Measurements from ENCODE around the gene CHD1.

CHD1 gene

GRCh38 chr5:98805070-98805469 lies 123.7 kb downstream of the CHD1 start:
- DNase-seq (ENCODE audit: low read depth): no peak

DNA sequence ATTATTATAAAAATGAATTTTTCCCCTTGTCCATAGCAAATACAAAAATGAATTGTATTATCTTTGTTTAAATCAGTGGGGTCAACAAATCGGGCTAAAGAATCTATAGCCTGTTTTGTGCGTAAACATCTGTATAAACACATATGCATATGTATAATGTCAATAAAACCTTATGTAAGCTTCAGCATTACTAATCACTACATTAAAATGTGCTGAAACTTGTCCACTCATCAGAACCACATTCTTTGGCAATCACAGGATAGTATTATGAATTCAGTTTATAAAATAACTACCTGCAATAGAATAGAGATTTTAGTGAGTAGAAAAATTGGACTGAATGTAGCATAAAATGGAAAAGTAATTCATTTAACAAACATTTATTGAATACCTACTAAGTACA lies 124.7 kb downstream of the CHD1 start:
- no peak for DNase-seq (ENCODE audit: low read depth)

All from GM04503 (cell line).